Osteoblast (primary cell): ENCODE results near the gene EZH1. TPM values are rescaled to one million over a fixed set of nuclear protein-coding genes. Genes with fewer than 3 reads are reported as not detected.

Source experiments
- DNase-seq: peaks from one replicate; pipeline ENCODE4 v3.0.0; 2011; ENCODE audit warnings: low spot score, mixed read lengths; ENCODE audit not compliant: insufficient read length; ENCODE audit errors: missing footprints
- H2AFZ ChIP-seq: 2 replicates; pipeline ENCODE4 v1.6.0; 2011; ENCODE audit warnings: mild to moderate bottlenecking, low read length
- H3K27ac ChIP-seq: 2 replicates; pipeline ENCODE4 v1.5.1; 2011; ENCODE audit warnings: mild to moderate bottlenecking, low read depth, low read length, moderate library complexity
- H3K27me3 ChIP-seq: 2 replicates; pipeline ENCODE4 v1.6.0; 2012; ENCODE audit warnings: mild to moderate bottlenecking, control low read depth, inconsistent platforms, low read length, moderate library complexity; ENCODE audit not compliant: insufficient read depth
- H3K36me3 ChIP-seq: 2 replicates; pipeline ENCODE4 v1.5.1; 2011; ENCODE audit warnings: mild to moderate bottlenecking, low read length, control low read depth, moderate library complexity; ENCODE audit not compliant: insufficient read depth
- H3K4me1 ChIP-seq: 2 replicates; pipeline ENCODE4 v1.5.1; 2011; ENCODE audit warnings: mild to moderate bottlenecking, low read length, control low read depth, moderate library complexity; ENCODE audit not compliant: insufficient read depth
- H3K4me2 ChIP-seq: 2 replicates; pipeline ENCODE4 v1.6.0; 2011; ENCODE audit warnings: mild to moderate bottlenecking, low read length; ENCODE audit not compliant: insufficient read depth
- H3K4me3 ChIP-seq: fragments of 200-600 bp; sonication (generic); 3 replicates; pipeline ENCODE4 v1.5.1; 2012; ENCODE audit warnings: mild to moderate bottlenecking, low read length, inconsistent platforms; ENCODE audit not compliant: insufficient read depth
- H3K79me2 ChIP-seq: 2 replicates; pipeline ENCODE4 v1.6.0; 2012; ENCODE audit warnings: mild to moderate bottlenecking, low read length, control low read depth, inconsistent platforms; ENCODE audit not compliant: insufficient read depth
- H3K9me3 ChIP-seq: 2 replicates; pipeline ENCODE4 v1.5.1; 2011; ENCODE audit warnings: low read depth, low read length, control low read depth
- H4K20me1 ChIP-seq: 2 replicates; pipeline ENCODE4 v1.6.0; 2012; ENCODE audit warnings: mild to moderate bottlenecking, low read length, control low read depth; ENCODE audit not compliant: insufficient read depth
- CTCF ChIP-seq: IDR thresholded peaks from 2 replicates; pipeline ENCODE4 v1.5.1; 2011; ENCODE audit warnings: mild to moderate bottlenecking, low read depth, low read length, moderate library complexity; ENCODE audit errors: extremely low read depth
- total RNA-seq: library from RNA; depleted of rRNA; stranded (reverse); fragments of >200 nt; gene quantifications from 2 replicates; pipeline ENCODE4 v1.2.3, GENCODE V29; 2012

The EZH1 gene
- total RNA-seq, 1 donor = 30.8 TPM

- peak; percentile 82 for DNase-seq
These were observed 59.0 kb downstream of the EZH1 start for GRCh38 chr17:42685831-42686230.

GRCh38 chr17:42684929-42685556, 59.8 kb downstream of the EZH1 start:
- no peak overlapping the region for H3K4me2 ChIP-seq
- H3K4me3 ChIP-seq = no peak overlapping the region
- H2AFZ ChIP-seq = no peak overlapping the region
- H3K9me3 ChIP-seq = no peaks in the 10 kb centered on the region
- peaks cover 11% of the 10 kb centered on the region for H3K36me3 ChIP-seq
- peak; percentile 51 for DNase-seq
- no peaks in the 10 kb centered on the region for H3K27me3 ChIP-seq
- H3K27ac ChIP-seq = no peak overlapping the region
- no peaks in the 10 kb centered on the region for H3K79me2 ChIP-seq
- H4K20me1 ChIP-seq = peaks cover 8% of the 10 kb centered on the region
- H3K4me1 ChIP-seq = peaks cover 21% of the 10 kb centered on the region
- TF ChIP-seq CTCF = no peak

More at GRCh38 chr17:42685831-42686230, 59.0 kb downstream of the EZH1 start:
- H2AFZ ChIP-seq = no peak overlapping the region
- no peak overlapping the region for H3K4me2 ChIP-seq
- H4K20me1 ChIP-seq = peaks cover 8% of the 10 kb centered on the region
- H3K79me2 ChIP-seq = no peaks in the 10 kb centered on the region
- H3K27ac ChIP-seq = no peak overlapping the region
- H3K4me1 ChIP-seq = peaks cover 15% of the 10 kb centered on the region
- no peak overlapping the region for H3K4me3 ChIP-seq
- no peak for TF ChIP-seq CTCF
- H3K36me3 ChIP-seq = peaks cover 11% of the 10 kb centered on the region
- no peaks in the 10 kb centered on the region for H3K27me3 ChIP-seq
- H3K9me3 ChIP-seq = no peaks in the 10 kb centered on the region

GRCh38 chr17:42683407-42684034, 61.3 kb downstream of the EZH1 start:
- Histone ChIP-seq H2AFZ (no peak overlapping the region), H3K4me2 (peak overlapping the region; percentile 89), H3K4me1 (peaks cover 35% of the 10 kb centered on the region), H3K4me3 (peak overlapping the region; percentile 82), H3K27me3 (no peaks in the 10 kb centered on the region), H3K36me3 (peaks cover 9% of the 10 kb centered on the region), H3K27ac (no peak overlapping the region), H3K9me3 (no peaks in the 10 kb centered on the region), H3K79me2 (no peaks in the 10 kb centered on the region), H4K20me1 (peaks cover 8% of the 10 kb centered on the region)
- DNase-seq = peak; percentile 87
- no peak for TF ChIP-seq CTCF

GRCh38 chr17:42682722-42683403, 62.0 kb downstream of the EZH1 start:
- peak overlapping the region; percentile 38 for H3K27ac ChIP-seq

More at GRCh38 chr17:42682722-42683403, 62.0 kb downstream of the EZH1 start:
- Histone ChIP-seq H3K9me3 (no peaks in the 10 kb centered on the region), H3K4me3 (peak overlapping the region; percentile 82), H3K79me2 (no peaks in the 10 kb centered on the region), H3K36me3 (peaks cover 5% of the 10 kb centered on the region), H3K27me3 (no peaks in the 10 kb centered on the region), H3K4me1 (peaks cover 37% of the 10 kb centered on the region), H2AFZ (peak overlapping the region; percentile 85), H3K4me2 (peak overlapping the region; percentile 89), H4K20me1 (peaks cover 8% of the 10 kb centered on the region)
- peak; percentile 99 for DNase-seq
- no peak for TF ChIP-seq CTCF
